CD4-positive, alpha-beta T cell treated with Interleukin-15 for 1 hour (primary cell): Measurements from ENCODE around the gene SUMF1.
"Not testable (repeated sequence)": the region's sequence is repeated elsewhere in the genome, so short reads cannot be mapped to it uniquely, and the experiment has no call there.

Source experiments
- DNase-seq: peaks from one replicate; pipeline ENCODE4 v3.0.0-alpha.2; 2020

Gene SUMF1

GRCh38 chr3:4332574-4332973 is 134.5 kb downstream of the SUMF1 start:
- DNase-seq, result no peak

GRCh38 chr3:4332111-4332510 is 135.0 kb downstream of the SUMF1 start:
- no peak for DNase-seq

GRCh38 chr3:4329806-4330205 is 137.3 kb downstream of the SUMF1 start:
- DNase-seq, result not testable (repeated sequence)

- no peak for DNase-seq
Measured at GRCh38 chr3:4326868-4327267, 140.2 kb downstream of the SUMF1 start.

- DNase-seq, result no peak
Measured at GRCh38 chr3:4323246-4324027, 143.6 kb downstream of the SUMF1 start.

- DNase-seq, result no peak
Measured at GRCh38 chr3:4322635-4323034, 144.4 kb downstream of the SUMF1 start.

GRCh38 chr3:4321732-4322131 is 145.3 kb downstream of the SUMF1 start:
- DNase-seq, result no peak

GRCh38 chr3:4320096-4320911 is 146.8 kb downstream of the SUMF1 start:
- DNase-seq, result no peak

- DNase-seq, result no peak
Measured at GRCh38 chr3:4314688-4315087, 152.4 kb downstream of the SUMF1 start.

- DNase-seq, result no peak
Measured at GRCh38 chr3:4313606-4314293, 153.3 kb downstream of the SUMF1 start.

- DNase-seq, result no peak
Measured at GRCh38 chr3:4311496-4311895, 155.6 kb downstream of the SUMF1 start.
